Neural cell (in vitro differentiated cells): ENCODE results near the gene CNNM3. TPM values are rescaled to one million over a fixed set of nuclear protein-coding genes. Genes with fewer than 3 reads are reported as not detected.

Experiments
- H2AFZ ChIP-seq: fragments of 200-600, 300-800 bp; sonication (generic), shearing (Covaris generic); 2 replicates; pipeline ENCODE4 v1.6.0; 2014; ENCODE audit warnings: low read depth, mild to moderate bottlenecking, antibody characterized with exemption, low read length, moderate library complexity
- H3F3A ChIP-seq: fragments of 200-600 bp; shearing (Covaris generic); 2 replicates; pipeline ENCODE4 v1.6.1; 2016; ENCODE audit warnings: mild to moderate bottlenecking, moderate library complexity, mixed read lengths, antibody characterized with exemption, low read length; ENCODE audit not compliant: insufficient read depth, poor library complexity, severe bottlenecking
- H3K27ac ChIP-seq: fragments of 200-600, 300-800 bp; sonication (generic), shearing (Covaris generic); 2 replicates; pipeline ENCODE4 v1.5.1; 2014; ENCODE audit warnings: mild to moderate bottlenecking, low read length, moderate library complexity
- H3K27me3 ChIP-seq: fragments of 300-800, 200-600 bp; sonication (generic), shearing (Covaris generic); 2 replicates; pipeline ENCODE4 v1.6.0; 2014; ENCODE audit warnings: mild to moderate bottlenecking, low read depth, low read length, moderate library complexity; ENCODE audit not compliant: insufficient read depth
- H3K36me3 ChIP-seq: fragments of 300-800, 200-600 bp; sonication (generic), shearing (Covaris generic); 2 replicates; pipeline ENCODE4 v1.5.1; 2014; ENCODE audit warnings: mild to moderate bottlenecking, antibody characterized with exemption, low read length, moderate library complexity; ENCODE audit not compliant: insufficient read depth
- H3K4me2 ChIP-seq: fragments of 300-800, 200-600 bp; sonication (generic), shearing (Covaris generic); 2 replicates; pipeline ENCODE4 v1.6.0; 2014; ENCODE audit warnings: mild to moderate bottlenecking, low read length
- H3K4me3 ChIP-seq: fragments of 300-800, 200-600 bp; sonication (generic), shearing (Covaris generic); 2 replicates; pipeline ENCODE4 v1.5.1; 2014; ENCODE audit warnings: mild to moderate bottlenecking, low read length, moderate library complexity
- H3K79me2 ChIP-seq: fragments of 200-600 bp; shearing (Covaris generic); replicated peaks from 2 replicates; pipeline ENCODE4 v1.6.0; 2014; ENCODE audit warnings: mild to moderate bottlenecking, low read length, moderate library complexity; ENCODE audit not compliant: insufficient read depth
- H3K9ac ChIP-seq: fragments of 300-800, 200-600 bp; sonication (generic), shearing (Covaris generic); 2 replicates; pipeline ENCODE4 v1.6.1; 2016; ENCODE audit warnings: mild to moderate bottlenecking, low read length, mixed read lengths
- H3K9me2 ChIP-seq: fragments of 200-600 bp; shearing (Covaris generic); 2 replicates; pipeline ENCODE4 v1.6.1; 2016; ENCODE audit warnings: mild to moderate bottlenecking, low read length, mixed read lengths; ENCODE audit not compliant: insufficient read depth
- H3K9me3 ChIP-seq: fragments of 200-600, 300-800 bp; sonication (generic), shearing (Covaris generic); 2 replicates; pipeline ENCODE4 v1.6.1; 2016; ENCODE audit warnings: mild to moderate bottlenecking, mixed run types, low read length, moderate library complexity, mixed read lengths
- H4K20me1 ChIP-seq: fragments of 200-600 bp; shearing (Covaris generic); 2 replicates; pipeline ENCODE4 v1.6.1; 2016; ENCODE audit warnings: mild to moderate bottlenecking, mixed run types; ENCODE audit not compliant: insufficient read depth
- EP300 ChIP-seq: fragments of 450-650 bp; conservative IDR thresholded peaks from 2 replicates; pipeline ENCODE4 v1.6.1; 2014; ENCODE audit warnings: antibody characterized with exemption, mild to moderate bottlenecking, moderate library complexity; ENCODE audit not compliant: poor library complexity, severe bottlenecking
- EZH2 ChIP-seq: fragments of 200-600, 300-800 bp; shearing (Covaris generic), sonication (generic); IDR thresholded peaks from 2 replicates; pipeline ENCODE4 v1.6.1; 2014; ENCODE audit warnings: antibody characterized with exemption, low read length, borderline replicate concordance, mild to moderate bottlenecking; ENCODE audit not compliant: insufficient read depth, poor library complexity, severe bottlenecking
- MXI1 ChIP-seq: fragments of 450-650 bp; conservative IDR thresholded peaks from 2 replicates; pipeline ENCODE4 v1.6.1; 2014; ENCODE audit warnings: antibody characterized with exemption, mild to moderate bottlenecking; ENCODE audit not compliant: poor library complexity, severe bottlenecking
- POLR2AphosphoS5 ChIP-seq: IDR thresholded peaks from 2 replicates; pipeline ENCODE4 v1.6.1; 2012
- RAD21 ChIP-seq: fragments of 450-650 bp; conservative IDR thresholded peaks from 2 replicates; pipeline ENCODE4 v1.6.1; 2014; ENCODE audit warnings: antibody characterized with exemption, mild to moderate bottlenecking, moderate library complexity
- SMC3 ChIP-seq: fragments of 450-650 bp; conservative IDR thresholded peaks from 2 replicates; pipeline ENCODE4 v1.6.1; 2014; ENCODE audit warnings: antibody characterized with exemption, mild to moderate bottlenecking, moderate library complexity; ENCODE audit not compliant: poor library complexity
- TAF1 ChIP-seq: IDR thresholded peaks from 2 replicates; pipeline ENCODE4 v1.6.1; 2012; ENCODE audit warnings: low read depth
- polyA plus RNA-seq: library from polyadenylated mRNA; depleted of rRNA; stranded (reverse); fragments of >200 nt; gene quantifications from 2 replicates; pipeline ENCODE4 v1.2.3, GENCODE V29; 2014
- TF ChIP-seq, protein P1 (sequence below): fragments of 450-650 bp; IDR thresholded peaks from 2 replicates; pipeline ENCODE4 v1.5.1; 2014; ENCODE audit warnings: antibody characterized with exemption, mild to moderate bottlenecking, moderate library complexity; ENCODE audit not compliant: poor library complexity, severe bottlenecking
- TF ChIP-seq, protein P2 (sequence below): IDR thresholded peaks from 2 replicates; pipeline ENCODE4 v1.6.1; 2012; ENCODE audit warnings: borderline replicate concordance

Gene CNNM3
- polyA plus RNA-seq, 1 donor from 2014 or later = 9.6 TPM

DNA sequence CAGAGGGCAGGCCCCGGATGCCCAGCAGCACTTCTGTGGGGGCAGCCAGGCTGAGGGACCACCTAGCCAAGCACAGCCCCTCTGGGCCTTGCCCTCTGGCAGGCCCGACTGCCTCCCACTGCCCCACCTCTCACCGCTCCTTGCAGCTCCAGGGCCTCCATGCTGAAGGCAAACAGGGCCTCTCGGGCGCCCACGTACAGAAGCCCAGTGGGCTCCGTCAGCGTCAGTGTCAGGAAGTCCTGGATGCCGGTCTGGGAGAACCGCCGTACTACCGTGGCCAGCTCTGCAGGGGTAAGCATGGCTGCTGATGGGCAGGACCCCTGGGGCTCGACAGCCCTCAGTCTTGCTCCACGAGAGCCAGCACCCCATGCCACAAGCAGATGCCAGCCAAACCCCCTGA, 50.1 kb downstream of the CNNM3 start:
- H3K4me2 ChIP-seq = no peak overlapping the region
- peak overlapping the region; percentile 94 for H3K4me3 ChIP-seq

DNA sequence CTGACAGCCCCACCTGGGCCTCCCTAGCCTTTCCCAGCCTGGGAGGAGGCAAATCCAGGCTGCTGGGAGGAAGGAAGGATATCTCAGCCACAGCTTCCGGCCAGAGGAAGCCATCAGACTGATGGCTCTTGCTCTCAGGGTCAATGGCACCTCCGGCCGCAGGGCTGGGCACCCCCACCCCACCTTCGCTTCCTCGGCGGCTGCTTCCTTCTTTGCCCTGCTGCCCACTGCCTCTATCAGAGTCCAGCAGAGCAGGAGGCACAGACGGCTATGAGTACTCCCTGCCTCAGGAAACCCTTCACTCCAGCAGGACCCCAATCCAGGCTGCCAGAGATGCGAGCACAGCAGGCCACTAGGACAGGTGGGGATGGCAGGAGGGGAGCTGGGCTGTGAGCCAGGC, 50.5 kb downstream of the CNNM3 start:
- Histone ChIP-seq H3K9ac (peak overlapping the region; percentile 98), H3K9me3 (no peaks in the 10 kb centered on the region), H4K20me1 (peaks cover 16% of the 10 kb centered on the region), H3K9me2 (no peaks in the 10 kb centered on the region), H3K27ac (no peak overlapping the region), H3K27me3 (no peaks in the 10 kb centered on the region), H3K4me2 (no peak overlapping the region), H2AFZ (no peak overlapping the region), H3K4me3 (peak overlapping the region; percentile 94), H3K79me2 (peaks cover 34% of the 10 kb centered on the region), H3K36me3 (no peaks in the 10 kb centered on the region), H3F3A (no peaks in the 10 kb centered on the region)
- no peak for TF ChIP-seq EP300
- no peak for TF ChIP-seq TAF1
- TF ChIP-seq POLR2AphosphoS5 = no peak
- TF ChIP-seq, protein P1, sequence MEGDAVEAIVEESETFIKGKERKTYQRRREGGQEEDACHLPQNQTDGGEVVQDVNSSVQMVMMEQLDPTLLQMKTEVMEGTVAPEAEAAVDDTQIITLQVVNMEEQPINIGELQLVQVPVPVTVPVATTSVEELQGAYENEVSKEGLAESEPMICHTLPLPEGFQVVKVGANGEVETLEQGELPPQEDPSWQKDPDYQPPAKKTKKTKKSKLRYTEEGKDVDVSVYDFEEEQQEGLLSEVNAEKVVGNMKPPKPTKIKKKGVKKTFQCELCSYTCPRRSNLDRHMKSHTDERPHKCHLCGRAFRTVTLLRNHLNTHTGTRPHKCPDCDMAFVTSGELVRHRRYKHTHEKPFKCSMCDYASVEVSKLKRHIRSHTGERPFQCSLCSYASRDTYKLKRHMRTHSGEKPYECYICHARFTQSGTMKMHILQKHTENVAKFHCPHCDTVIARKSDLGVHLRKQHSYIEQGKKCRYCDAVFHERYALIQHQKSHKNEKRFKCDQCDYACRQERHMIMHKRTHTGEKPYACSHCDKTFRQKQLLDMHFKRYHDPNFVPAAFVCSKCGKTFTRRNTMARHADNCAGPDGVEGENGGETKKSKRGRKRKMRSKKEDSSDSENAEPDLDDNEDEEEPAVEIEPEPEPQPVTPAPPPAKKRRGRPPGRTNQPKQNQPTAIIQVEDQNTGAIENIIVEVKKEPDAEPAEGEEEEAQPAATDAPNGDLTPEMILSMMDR = no peak
- TF ChIP-seq, protein P2, sequence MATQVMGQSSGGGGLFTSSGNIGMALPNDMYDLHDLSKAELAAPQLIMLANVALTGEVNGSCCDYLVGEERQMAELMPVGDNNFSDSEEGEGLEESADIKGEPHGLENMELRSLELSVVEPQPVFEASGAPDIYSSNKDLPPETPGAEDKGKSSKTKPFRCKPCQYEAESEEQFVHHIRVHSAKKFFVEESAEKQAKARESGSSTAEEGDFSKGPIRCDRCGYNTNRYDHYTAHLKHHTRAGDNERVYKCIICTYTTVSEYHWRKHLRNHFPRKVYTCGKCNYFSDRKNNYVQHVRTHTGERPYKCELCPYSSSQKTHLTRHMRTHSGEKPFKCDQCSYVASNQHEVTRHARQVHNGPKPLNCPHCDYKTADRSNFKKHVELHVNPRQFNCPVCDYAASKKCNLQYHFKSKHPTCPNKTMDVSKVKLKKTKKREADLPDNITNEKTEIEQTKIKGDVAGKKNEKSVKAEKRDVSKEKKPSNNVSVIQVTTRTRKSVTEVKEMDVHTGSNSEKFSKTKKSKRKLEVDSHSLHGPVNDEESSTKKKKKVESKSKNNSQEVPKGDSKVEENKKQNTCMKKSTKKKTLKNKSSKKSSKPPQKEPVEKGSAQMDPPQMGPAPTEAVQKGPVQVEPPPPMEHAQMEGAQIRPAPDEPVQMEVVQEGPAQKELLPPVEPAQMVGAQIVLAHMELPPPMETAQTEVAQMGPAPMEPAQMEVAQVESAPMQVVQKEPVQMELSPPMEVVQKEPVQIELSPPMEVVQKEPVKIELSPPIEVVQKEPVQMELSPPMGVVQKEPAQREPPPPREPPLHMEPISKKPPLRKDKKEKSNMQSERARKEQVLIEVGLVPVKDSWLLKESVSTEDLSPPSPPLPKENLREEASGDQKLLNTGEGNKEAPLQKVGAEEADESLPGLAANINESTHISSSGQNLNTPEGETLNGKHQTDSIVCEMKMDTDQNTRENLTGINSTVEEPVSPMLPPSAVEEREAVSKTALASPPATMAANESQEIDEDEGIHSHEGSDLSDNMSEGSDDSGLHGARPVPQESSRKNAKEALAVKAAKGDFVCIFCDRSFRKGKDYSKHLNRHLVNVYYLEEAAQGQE = no peak
- no peak for TF ChIP-seq MXI1
- no peak for TF ChIP-seq RAD21
- no peak for TF ChIP-seq EZH2
- no peak for TF ChIP-seq SMC3

More for the DNA sequence above, 50.1 kb downstream of the CNNM3 start:
- no peak overlapping the region for H2AFZ ChIP-seq
- no peaks in the 10 kb centered on the region for H3K27me3 ChIP-seq
- H3F3A ChIP-seq = no peaks in the 10 kb centered on the region
- no peaks in the 10 kb centered on the region for H3K9me3 ChIP-seq
- no peak overlapping the region for H3K9ac ChIP-seq
- H3K36me3 ChIP-seq = no peaks in the 10 kb centered on the region
- H4K20me1 ChIP-seq = peaks cover 16% of the 10 kb centered on the region
- TF ChIP-seq EP300 (no peak), MXI1 (no peak), RAD21 (no peak), POLR2AphosphoS5 (no peak), SMC3 (no peak), EZH2 (no peak)
- TF ChIP-seq, protein P2 = no peak
- TF ChIP-seq, protein P1 = no peak
- H3K27ac ChIP-seq = no peak overlapping the region
- no peaks in the 10 kb centered on the region for H3K9me2 ChIP-seq
- peaks cover 34% of the 10 kb centered on the region for H3K79me2 ChIP-seq
